Measurements from ENCODE around the gene CHMP1A.
"Not testable (repeated sequence)": the region's sequence is repeated elsewhere in the genome, so short reads cannot be mapped to it uniquely, and the experiment has no call there.

The CHMP1A gene

DNA sequence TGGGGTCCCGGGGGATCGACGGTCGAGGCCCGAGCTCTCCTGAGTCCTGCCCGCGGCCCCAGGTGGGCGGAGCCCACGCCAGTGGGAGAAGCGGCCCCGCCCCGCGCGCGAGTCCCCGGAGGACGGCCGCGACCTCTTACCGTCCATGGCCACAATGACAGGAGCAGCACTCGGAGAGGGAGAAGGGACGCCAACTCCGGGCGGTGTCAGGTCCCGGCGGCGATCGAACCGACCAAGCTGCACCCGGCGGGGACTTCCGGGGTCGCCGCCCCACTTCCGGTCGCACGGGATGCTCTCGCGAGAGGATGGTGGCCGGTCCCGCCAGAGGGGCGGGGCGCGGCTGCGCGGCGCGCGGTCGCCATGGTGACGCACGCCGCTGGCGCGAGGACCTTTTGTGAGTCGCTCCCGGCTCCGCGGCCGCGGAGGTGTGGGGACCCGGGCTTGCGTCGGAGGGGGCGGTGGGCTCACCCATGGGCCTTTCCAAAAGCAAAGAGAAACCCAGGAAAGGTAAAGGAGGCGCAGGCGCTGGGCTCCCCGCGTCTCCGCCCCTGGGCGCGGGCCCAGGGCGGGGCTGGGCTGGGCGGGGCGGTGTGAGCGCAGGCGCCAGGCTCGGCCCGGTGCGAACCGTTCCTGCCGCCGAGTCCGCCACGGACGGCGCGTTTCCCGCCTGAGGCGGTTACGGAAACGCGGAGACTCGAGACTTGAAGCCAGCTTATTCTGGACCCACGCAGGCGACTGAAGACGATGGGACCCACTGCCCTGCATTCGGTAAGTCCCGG, at the start of gene CHMP1A, which contains the start of gene SPATA33:
Gene CHMP1A, minus strand, starts transcription at position 267 of the 779 bp plus-strand sequence. Its CDS starts 120 bp downstream, at position 147.
Gene SPATA33, plus strand, starts transcription at position 395 of the 779 bp plus-strand sequence. Its CDS starts 76 bp downstream, at position 471.
- DNase-seq (ENCODE audit: low read depth in 2 of 2), result peak; percentile 86 to 88

DNA sequence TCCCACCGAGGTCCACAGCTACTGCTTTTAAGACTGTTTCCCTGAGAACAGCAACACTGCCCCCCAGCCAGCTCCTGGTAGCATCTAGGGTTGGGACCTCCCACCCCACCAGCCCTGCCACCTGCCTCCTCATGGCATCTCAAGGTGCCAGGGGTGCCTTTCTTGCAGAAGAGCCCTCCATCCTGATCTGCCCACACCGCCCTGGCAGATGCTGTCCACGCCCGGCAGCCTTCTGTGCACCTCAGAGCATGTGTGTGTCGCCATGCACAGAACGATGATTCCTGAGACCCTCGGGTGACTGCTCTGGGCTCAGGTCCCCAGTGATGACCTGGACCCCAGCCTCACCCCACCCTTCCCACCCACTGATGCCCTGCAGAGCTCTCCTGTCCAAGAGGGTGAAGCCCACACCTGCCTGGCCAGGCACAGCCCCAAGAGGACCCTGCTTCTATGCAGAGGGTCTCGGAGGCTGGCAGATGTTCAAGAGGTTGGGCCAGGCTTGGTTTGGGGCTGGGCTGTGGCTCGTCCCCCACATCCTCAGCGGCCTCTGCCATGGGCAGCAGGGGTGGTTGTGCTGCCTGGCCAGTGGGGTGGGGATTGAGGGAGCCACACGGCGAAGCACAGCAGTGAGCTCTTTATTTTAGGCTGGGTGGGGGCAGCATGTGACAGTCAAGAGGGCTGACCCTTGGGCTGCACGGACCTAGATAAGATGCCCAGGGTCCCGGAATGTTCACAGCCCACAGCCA, 49.2 kb upstream of the CHMP1A start:
- DNase-seq (ENCODE audit: low read depth in 2 of 2), result no peak

GRCh38 chr16:89705006-89705405, 47.5 kb upstream of the CHMP1A start:
- no peak for DNase-seq (ENCODE audit: low read depth in 2 of 2)

- no peak for DNase-seq (ENCODE audit: low read depth in 2 of 2)
These were observed 46.8 kb upstream of the CHMP1A start for GRCh38 chr16:89704281-89704680.

DNA sequence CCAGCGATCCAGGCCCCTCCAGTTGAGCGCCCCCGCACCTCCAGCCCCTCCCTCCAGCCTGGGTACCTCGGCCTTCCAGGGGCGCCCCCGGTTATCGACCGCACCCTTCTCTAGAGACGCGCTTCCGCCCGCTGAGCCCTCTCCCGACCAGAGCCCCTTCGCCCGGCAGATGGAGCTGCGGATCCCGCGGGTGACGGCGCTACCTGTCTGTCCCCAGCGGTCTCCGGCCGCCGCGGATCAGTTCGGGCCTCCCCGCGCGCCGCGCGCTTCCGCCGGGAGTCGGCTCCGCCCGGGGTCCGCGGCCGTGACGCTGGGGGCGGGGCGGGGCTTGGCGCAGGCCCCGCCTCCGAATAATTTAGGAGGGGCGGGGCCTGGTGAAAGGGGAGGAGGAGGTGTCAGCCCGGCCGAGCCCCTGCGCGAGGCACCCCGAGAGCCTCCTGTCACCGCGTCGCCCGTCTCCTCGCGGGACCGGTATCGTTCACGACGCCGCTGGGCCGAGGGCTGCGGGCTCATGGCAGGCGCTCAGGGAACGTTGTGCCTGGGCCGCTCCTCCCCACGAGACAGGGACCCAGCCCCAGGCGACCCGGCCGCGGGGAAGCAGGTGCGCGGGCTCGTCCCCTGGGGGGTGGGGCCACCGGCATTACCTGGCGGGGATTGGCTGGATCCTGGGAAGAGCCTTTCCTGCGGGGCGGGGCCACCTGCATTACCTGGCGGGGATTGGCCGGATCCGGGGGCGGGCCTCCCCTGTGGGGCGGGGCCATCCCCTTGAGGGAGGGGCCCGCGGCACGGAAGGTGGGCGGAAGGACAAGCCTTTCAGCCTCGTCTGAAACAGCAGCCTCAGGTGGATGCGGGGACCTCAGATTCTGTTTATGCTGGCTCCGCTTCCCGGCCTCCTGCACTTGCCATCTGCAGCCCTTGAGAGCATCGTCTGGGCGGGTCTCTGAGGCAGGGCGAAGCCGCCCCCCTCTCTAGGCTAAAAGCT, 44.2 kb upstream of the CHMP1A start, which contains the start of gene SPATA2L:
Gene SPATA2L, minus strand, starts transcription at position 281 of the 982 bp plus-strand sequence. CDS start 473 bp downstream, outside the sequence.
- DNase-seq (ENCODE audit: low read depth in 2 of 2), result peak; percentile 92 to 95

GRCh38 chr16:89700649-89701424, 43.3 kb upstream of the CHMP1A start:
- no peak for DNase-seq (ENCODE audit: low read depth in 2 of 2)

- DNase-seq (ENCODE audit: low read depth in 2 of 2), result peak; percentile 95 to 96
These were observed 42.7 kb upstream of the CHMP1A start for GRCh38 chr16:89700100-89700648.

DNA sequence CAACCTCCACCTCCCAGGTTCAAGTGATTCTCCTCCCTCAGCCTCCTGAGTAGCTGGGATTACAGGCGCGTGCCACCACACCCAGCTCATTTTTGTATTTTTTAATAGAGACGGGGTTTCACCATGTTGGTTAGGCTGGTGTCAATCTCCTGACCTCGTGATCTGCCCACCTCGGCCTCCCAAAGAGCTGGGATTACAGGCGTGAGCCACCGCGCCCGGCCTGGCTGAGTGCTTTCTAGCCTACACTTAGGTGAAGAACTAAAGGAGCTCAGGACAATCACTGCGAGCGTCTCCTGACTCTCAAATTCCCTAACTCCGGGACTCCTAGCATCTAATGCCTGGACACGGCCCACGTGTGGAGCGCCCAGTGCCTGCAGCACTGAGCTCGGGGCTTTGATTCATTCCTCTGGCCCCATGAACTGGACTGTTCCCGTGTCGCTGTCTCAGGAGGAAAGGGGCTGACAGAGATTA, 42.2 kb upstream of the CHMP1A start:
- not testable (repeated sequence) for DNase-seq (ENCODE audit: low read depth in 2 of 2)

DNA sequence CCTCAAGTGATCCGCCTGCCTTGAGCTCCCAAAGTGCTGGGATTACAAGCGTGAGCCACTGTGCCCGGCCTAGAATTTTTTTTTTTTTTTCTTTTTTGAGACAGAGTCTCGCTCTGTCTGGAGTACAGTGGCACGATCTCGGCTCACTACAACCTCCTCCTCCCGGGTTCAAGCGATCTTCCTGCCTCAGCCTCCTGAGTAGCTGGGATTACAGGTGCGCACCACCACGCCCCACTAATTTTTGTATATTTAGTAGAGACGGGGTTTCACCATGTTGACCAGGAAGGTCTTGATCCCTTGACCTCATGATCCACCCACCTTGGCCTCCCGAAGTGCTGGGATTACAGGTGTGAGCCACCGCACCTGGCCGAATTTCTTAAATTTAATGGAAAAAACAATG, 41.2 kb upstream of the CHMP1A start:
- not testable (repeated sequence) for DNase-seq (ENCODE audit: low read depth in 2 of 2)

- DNase-seq (ENCODE audit: low read depth in 2 of 2), result no peak
These were observed 40.3 kb upstream of the CHMP1A start for GRCh38 chr16:89697616-89698331.

DNA sequence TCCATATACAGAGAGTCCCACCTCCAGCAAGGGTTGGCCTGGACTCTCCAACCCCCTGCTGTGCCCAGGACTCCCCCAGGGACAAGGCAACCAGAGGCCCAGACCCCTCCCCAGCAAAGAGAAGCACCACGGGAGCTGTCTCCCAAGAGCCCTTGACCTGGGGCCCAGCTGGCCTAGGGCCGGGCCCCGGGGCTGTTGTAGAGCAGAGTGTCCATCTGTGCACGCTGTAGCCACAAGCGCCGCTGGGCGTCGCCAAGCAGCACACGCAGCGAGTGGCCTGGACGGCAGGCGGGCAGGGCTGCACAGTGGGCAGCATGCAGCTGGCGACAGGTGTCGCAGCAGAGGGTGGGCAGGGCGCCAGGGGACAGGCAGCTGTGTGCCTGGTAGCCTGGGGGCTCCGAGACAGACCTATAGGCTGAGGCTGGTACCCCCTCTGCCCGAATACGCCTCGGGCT, 39.7 kb upstream of the CHMP1A start:
- DNase-seq (ENCODE audit: low read depth in 2 of 2), result no peak

- DNase-seq (ENCODE audit: low read depth in 2 of 2), result no peak
These were observed 39.2 kb upstream of the CHMP1A start for GRCh38 chr16:89696670-89697128.

DNA sequence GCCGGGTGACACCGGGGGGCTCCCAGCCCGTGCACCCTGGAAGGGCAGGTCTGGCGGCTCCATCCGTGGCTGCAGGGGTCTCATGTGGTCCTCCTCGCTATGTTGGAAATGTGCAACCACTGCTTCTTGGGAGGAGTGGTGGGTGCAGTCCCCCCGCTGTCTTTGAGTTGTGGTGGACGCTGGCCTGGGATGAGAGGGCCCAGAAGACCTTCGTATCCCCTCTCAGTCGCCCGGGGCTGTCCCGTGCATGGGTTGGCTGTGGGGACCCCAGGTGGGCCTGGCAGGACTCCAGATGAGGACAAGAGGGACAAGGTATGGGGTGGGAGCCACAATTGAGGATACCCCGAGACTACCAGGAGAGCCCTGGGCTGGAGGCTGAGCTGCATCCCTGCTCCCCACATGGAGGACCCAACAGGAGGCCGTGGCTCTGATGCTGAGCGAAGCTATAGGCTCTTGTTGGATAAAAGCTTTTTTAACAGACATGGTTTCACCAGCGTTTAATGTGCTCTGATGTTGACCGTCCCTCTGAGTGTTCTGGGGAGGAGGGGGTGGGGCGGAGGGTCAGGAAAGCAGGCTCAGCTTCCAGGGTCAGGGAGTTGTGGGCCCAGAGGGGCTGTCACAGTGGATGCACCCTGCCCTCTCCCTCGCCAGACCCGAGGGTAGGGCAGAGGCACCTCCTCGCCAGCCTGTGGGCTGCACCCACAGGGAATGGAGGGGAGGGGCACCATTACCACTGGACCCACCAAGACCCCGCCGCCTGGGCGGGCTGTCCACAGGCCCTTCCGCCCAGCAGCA, 38.6 kb upstream of the CHMP1A start:
- DNase-seq (ENCODE audit: low read depth in 2 of 2), result no peak

- no peak for DNase-seq (ENCODE audit: low read depth in 2 of 2)
These were observed 37.8 kb upstream of the CHMP1A start for GRCh38 chr16:89695086-89695874.

GRCh38 chr16:89694784-89695085, 37.2 kb upstream of the CHMP1A start:
- DNase-seq (ENCODE audit: low read depth in 2 of 2), result not testable (repeated sequence)

DNA sequence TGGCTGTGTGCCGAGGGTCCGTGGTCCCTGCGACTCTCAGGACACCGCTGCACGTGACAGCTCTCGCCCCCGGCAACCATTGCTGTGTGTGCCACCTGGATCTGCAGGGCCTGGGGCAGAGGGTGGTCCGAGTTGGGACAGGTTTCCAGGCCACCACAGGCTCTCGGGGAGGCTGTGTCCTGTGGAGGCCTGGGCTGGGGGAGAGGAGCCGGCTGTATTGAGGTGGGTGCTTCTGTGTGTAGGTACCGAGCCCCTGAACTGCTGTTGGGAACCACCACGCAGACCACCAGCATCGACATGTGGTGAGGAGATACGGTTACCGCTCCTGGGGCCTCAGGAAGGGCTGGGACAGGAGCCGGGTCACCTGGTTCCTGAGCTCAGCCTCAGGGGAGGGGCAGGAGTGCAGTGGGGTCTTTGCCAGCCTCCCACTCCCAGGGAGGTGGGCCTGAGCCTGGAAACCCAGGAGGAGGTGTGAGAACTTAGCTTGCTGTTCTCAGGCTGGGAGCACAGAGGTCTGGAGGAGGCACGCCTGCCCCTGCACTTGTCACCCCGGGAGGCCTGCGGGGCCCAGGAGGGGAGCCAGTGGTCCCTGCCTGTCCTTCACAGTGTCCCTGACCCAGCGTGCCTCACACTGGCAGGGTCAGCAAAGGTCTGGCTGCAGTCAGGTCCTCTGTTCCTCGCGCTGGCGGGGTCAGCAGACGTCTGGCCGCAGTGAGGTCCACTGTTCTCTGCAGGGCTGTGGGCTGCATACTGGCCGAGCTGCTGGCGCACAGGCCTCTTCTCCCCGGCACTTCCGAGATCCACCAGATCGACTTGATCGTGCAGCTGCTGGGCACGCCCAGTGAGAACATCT, 36.6 kb upstream of the CHMP1A start:
- no peak for DNase-seq (ENCODE audit: low read depth in 2 of 2)

- DNase-seq (ENCODE audit: low read depth in 2 of 2), result no peak
These were observed 35.8 kb upstream of the CHMP1A start for GRCh38 chr16:89693289-89693731.

Measured in stimulated activated CD8-positive, alpha-beta memory T cell treated with anti-CD3 and anti-CD28 coated beads, Interleukin-15, amount 100 ng/mL, for 48 hours (primary cell).